ENCODE measurements around the gene RASEF. TPM values are rescaled to one million over a fixed set of nuclear protein-coding genes. Genes with fewer than 3 reads are reported as not detected.

Gene RASEF
- total RNA-seq, 2 experiments from 2014 or later = not detected

DNA sequence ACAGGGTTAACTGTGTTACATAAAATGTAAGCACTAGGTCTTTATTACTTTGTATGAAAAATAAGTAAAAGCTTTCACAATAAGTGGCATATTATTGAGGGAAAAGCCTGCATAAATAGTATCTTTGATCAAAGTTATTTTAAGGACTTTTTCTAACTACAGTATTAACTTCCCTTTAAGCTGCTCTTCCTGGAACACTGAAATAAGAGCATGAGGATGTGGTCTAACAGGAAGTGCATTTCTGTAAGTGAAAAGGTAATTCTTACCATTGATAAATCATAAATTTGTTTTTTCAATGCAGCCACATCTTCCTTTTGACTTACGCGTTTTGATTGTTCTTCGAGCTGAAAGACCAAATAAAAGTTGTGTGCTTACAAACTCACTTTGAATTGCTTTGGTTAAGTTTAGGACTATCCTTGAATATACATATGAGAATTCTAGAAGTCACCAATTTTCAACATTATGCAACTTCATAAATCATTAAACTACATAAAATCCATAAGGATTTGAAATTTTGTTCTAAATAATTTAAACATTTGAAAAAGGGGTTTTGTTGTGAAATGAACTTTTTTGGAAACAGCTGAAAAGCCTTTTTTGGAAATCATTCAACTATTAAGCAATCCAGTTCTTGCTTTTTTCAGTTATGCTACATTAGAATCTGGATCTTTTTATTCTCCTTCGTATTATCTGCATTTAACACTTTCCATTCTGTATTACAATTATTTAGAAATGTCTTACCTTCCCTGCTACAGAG is 50.6 kb downstream of the RASEF start:
- H3K27ac ChIP-seq (ENCODE audit: low read depth in 1 of 2, low read length in 2 of 2) = no peak overlapping the region
- intact Hi-C loops (cut with DNase I, micrococcal nuclease) = no loop called here
- ATAC-seq (ENCODE audit: poor library complexity) = no peak
- Mint-ChIP-seq H3K9me3 (no peaks in the 10 kb centered on the region), H3K27ac (no peak overlapping the region), H3K27me3 (peaks cover 4% of the 10 kb centered on the region), H3K36me3 (ENCODE audit: low read depth) (no peaks in the 10 kb centered on the region), H3K4me3 (no peak overlapping the region), H3K4me1 (ENCODE audit: low read depth) (peaks cover 6% of the 10 kb centered on the region)
- ChIA-PET CTCF (no interaction called here), POLR2A (no interaction called here)
- no peaks in the 10 kb centered on the region for H3K27me3 ChIP-seq (ENCODE audit: control insufficient read depth in 1 of 2, insufficient read depth in 2 of 2, low read length in 2 of 2)
- no peak for DNase-seq
- no peaks in the 10 kb centered on the region for H3K36me3 ChIP-seq (ENCODE audit: insufficient read depth, low read length)
- no peaks in the 10 kb centered on the region for H3K9me3 ChIP-seq (ENCODE audit: control insufficient read depth in 1 of 2, insufficient read depth in 1 of 2, low read length in 2 of 2)
- no peak overlapping the region for H3K4me3 ChIP-seq (ENCODE audit: low read length)
- TF ChIP-seq, protein P1, sequence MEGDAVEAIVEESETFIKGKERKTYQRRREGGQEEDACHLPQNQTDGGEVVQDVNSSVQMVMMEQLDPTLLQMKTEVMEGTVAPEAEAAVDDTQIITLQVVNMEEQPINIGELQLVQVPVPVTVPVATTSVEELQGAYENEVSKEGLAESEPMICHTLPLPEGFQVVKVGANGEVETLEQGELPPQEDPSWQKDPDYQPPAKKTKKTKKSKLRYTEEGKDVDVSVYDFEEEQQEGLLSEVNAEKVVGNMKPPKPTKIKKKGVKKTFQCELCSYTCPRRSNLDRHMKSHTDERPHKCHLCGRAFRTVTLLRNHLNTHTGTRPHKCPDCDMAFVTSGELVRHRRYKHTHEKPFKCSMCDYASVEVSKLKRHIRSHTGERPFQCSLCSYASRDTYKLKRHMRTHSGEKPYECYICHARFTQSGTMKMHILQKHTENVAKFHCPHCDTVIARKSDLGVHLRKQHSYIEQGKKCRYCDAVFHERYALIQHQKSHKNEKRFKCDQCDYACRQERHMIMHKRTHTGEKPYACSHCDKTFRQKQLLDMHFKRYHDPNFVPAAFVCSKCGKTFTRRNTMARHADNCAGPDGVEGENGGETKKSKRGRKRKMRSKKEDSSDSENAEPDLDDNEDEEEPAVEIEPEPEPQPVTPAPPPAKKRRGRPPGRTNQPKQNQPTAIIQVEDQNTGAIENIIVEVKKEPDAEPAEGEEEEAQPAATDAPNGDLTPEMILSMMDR (IDR thresholded peaks at IDR 0.05) = no peak
- H3K4me1 ChIP-seq (ENCODE audit: insufficient read depth, low read length) = no peaks in the 10 kb centered on the region

DNA sequence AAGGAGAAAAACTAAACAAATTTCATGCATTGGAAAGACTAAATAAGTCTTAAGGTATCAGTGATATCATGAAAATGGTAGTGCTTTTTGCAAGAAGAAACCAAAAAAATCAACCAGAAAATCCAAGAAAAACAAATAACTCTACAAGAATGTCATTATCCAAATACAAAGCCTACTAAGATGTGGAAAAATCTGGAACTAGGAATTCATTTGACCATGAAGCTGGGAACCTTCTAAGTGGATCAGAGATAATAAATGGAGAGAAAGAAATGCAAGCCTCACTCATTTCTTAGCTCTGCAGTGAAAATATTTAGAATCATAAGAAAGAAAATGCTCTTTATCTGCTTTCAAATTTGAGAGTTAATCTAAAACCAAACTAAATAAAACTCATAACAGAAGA is 51.3 kb downstream of the RASEF start:
- DNase-seq (no peak), ATAC-seq (ENCODE audit: poor library complexity) (no peak)
- Mint-ChIP-seq H3K27ac (no peak overlapping the region), H3K4me1 (ENCODE audit: low read depth) (peaks cover 6% of the 10 kb centered on the region), H3K9me3 (no peaks in the 10 kb centered on the region), H3K4me3 (no peak overlapping the region), H3K27me3 (peaks cover 4% of the 10 kb centered on the region), H3K36me3 (ENCODE audit: low read depth) (no peaks in the 10 kb centered on the region)
- CTCF ChIA-PET = interaction anchor here (0.7 kb wide), 1 partner anchor 647 kb away, joined by 3 read pairs; no protein-coding TSS in a partner anchor
- no peak overlapping the region for H3K4me3 ChIP-seq (ENCODE audit: low read length)
- H3K27me3 ChIP-seq (ENCODE audit: control insufficient read depth in 1 of 2, insufficient read depth in 2 of 2, low read length in 2 of 2) = no peaks in the 10 kb centered on the region
- no peaks in the 10 kb centered on the region for H3K36me3 ChIP-seq (ENCODE audit: insufficient read depth, low read length)
- intact Hi-C loops (cut with DNase I, micrococcal nuclease) = no loop called here
- TF ChIP-seq, protein P1 (IDR thresholded peaks at IDR 0.05) = no peak
- no peaks in the 10 kb centered on the region for H3K4me1 ChIP-seq (ENCODE audit: insufficient read depth, low read length)
- POLR2A ChIA-PET = no interaction called here
- no peak overlapping the region for H3K27ac ChIP-seq (ENCODE audit: low read depth in 1 of 2, low read length in 2 of 2)
- H3K9me3 ChIP-seq (ENCODE audit: control insufficient read depth in 1 of 2, insufficient read depth in 1 of 2, low read length in 2 of 2) = no peaks in the 10 kb centered on the region

DNA sequence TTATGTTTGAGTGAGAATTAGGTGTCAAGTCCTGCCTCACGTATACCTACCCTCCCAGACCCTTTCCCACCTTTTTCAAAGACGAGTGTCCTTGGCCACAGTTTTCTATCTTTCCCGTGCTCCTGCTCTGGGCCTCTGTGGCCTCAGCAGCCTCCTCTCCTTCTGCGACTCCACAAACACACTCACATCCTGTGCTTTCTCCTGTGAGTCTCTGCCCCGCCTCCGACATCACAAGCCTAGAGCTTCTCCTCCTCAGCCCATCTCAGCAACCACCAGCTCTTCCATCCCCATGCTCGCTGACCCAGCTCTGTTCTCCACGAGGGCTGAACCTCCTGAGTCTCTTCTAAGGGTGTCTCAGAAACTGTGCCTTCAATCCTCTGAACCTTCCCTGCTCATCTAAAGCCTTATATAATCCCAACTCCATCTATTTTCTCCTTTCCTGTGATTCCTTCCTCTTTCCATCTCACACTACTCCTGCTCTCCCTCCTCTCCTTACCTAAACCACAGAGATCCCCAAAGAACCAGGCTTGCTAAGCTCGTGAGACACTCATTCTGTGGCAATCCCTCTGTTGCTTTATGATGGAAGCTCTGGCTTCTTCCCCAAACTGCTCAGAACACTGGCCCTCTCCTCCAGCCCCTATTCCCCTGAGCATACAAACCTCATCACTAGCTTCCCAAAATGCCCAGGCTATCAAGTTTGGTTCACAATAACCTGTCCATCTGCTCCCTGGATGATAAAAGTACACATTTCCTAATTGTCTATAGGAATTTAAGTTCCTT is 55.2 kb downstream of the RASEF start:
- peaks cover 6% of the 10 kb centered on the region for H3K4me1 Mint-ChIP-seq (ENCODE audit: low read depth)
- no peak overlapping the region for H3K4me3 ChIP-seq (ENCODE audit: low read length)
- CTCF ChIA-PET = no interaction called here
- no peak overlapping the region for H3K27ac Mint-ChIP-seq
- no peaks in the 10 kb centered on the region for H3K36me3 Mint-ChIP-seq (ENCODE audit: low read depth)
- peaks cover 4% of the 10 kb centered on the region for H3K27me3 Mint-ChIP-seq
- intact Hi-C loops (cut with DNase I, micrococcal nuclease) = no loop called here
- no peaks in the 10 kb centered on the region for H3K4me1 ChIP-seq (ENCODE audit: insufficient read depth, low read length)
- no peaks in the 10 kb centered on the region for H3K9me3 Mint-ChIP-seq
- no peaks in the 10 kb centered on the region for H3K36me3 ChIP-seq (ENCODE audit: insufficient read depth, low read length)
- POLR2A ChIA-PET = no interaction called here
- no peaks in the 10 kb centered on the region for H3K27me3 ChIP-seq (ENCODE audit: control insufficient read depth in 1 of 2, insufficient read depth in 2 of 2, low read length in 2 of 2)
- TF ChIP-seq, protein P1 (IDR thresholded peaks at IDR 0.05) = no peak
- no peak overlapping the region for H3K4me3 Mint-ChIP-seq
- ATAC-seq (ENCODE audit: poor library complexity) (no peak), DNase-seq (no peak)
- no peaks in the 10 kb centered on the region for H3K9me3 ChIP-seq (ENCODE audit: control insufficient read depth in 1 of 2, insufficient read depth in 1 of 2, low read length in 2 of 2)
- no peak overlapping the region for H3K27ac ChIP-seq (ENCODE audit: low read depth in 1 of 2, low read length in 2 of 2)

All from CD4-positive, alpha-beta T cell (primary cell).